Calu3 (cell line): Measurements from ENCODE around the gene C1QL3. TPM values are rescaled to one million over a fixed set of nuclear protein-coding genes. Genes with fewer than 3 reads are reported as not detected.

Experiments
- BruUV-seq: library from RNA; stranded (reverse); fragments of 400-500 nt; replicated peaks from 2 replicates; lab custom pipeline; 2021; lab: Mats Ljungman, UMichigan
- CTCF ChIA-PET: fragments of 300-600 bp; sonication (Branson Sonifier 250); formaldehyde crosslinking; loops from one replicate; lab custom pipeline; 2022; ENCODE audit warnings: antibody characterized with exemption; lab: Charles Lee
- DNase-seq: peaks from one replicate; pipeline ENCODE4 v3.0.0; 2022
- H3K27ac Mint-ChIP-seq: one replicate; pipeline ENCODE4 v1.8.0; 2022; ENCODE audit warnings: mixed read lengths; ENCODE audit not compliant: unreplicated experiment
- H3K27me3 Mint-ChIP-seq: one replicate; pipeline ENCODE4 v1.8.0; 2022; ENCODE audit warnings: mixed read lengths; ENCODE audit not compliant: unreplicated experiment
- H3K36me3 Mint-ChIP-seq: one replicate; pipeline ENCODE4 v1.8.0; 2022; ENCODE audit warnings: mild to moderate bottlenecking, moderate library complexity, mixed read lengths; ENCODE audit not compliant: insufficient read depth, unreplicated experiment
- H3K4me1 Mint-ChIP-seq: one replicate; pipeline ENCODE4 v1.8.0; 2022; ENCODE audit warnings: mild to moderate bottlenecking, low read depth, mixed read lengths; ENCODE audit not compliant: unreplicated experiment
- H3K4me3 Mint-ChIP-seq: one replicate; pipeline ENCODE4 v1.8.0; 2022; ENCODE audit warnings: mild to moderate bottlenecking, low read depth, moderate library complexity, mixed read lengths; ENCODE audit not compliant: unreplicated experiment
- H3K9me3 Mint-ChIP-seq: one replicate; pipeline ENCODE4 v1.8.0; 2022; ENCODE audit warnings: low read depth, mixed read lengths; ENCODE audit not compliant: unreplicated experiment
- intact Hi-C: fragments of 100-400 bp; cut with micrococcal nuclease; formaldehyde crosslinking; loops from one replicate; pipeline ENCODE4 v1.10.0; 2022; ENCODE audit not compliant: unreplicated experiment
- total RNA-seq: library from RNA; stranded (reverse); gene quantifications from 2 replicates; pipeline ENCODE4 v1.2.3, GENCODE V29; 2022
- TF ChIP-seq, protein P1 (sequence below): fragments of 200-600 bp; IDR thresholded peaks from one replicate; pipeline ENCODE4 v1.8.0; 2022; ENCODE audit warnings: antibody characterized with exemption; ENCODE audit not compliant: unreplicated experiment

The C1QL3 gene
- total RNA-seq, 1 experiment from 2014 or later, result not detected

DNA sequence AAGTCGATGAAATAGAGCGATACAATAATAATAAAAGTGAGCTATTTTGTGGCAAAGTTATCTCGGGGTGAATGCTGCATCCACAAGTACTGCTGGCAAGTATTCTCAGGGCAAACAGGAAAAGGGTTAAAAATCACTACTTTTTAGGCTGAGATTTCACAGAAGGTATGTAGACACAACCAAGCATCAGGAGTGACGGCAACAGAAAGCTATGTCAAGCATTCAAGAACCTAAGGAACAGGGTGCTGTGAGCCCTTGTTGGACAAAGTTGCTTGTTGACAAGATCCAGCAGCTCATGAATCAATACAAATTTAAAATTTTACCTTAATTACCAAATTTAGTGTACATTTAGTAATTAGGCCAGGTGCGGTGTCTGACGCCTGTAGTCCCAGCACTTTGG, 41.2 kb upstream of the C1QL3 start:
- intact Hi-C loops, result no loop called here
- Mint-ChIP-seq H3K9me3 (no peaks in the 10 kb centered on the region), H3K27me3 (no peaks in the 10 kb centered on the region), H3K4me1 (no peaks in the 10 kb centered on the region), H3K36me3 (no peaks in the 10 kb centered on the region), H3K27ac (no peak overlapping the region), H3K4me3 (no peak overlapping the region)
- BruUV-seq, result no TSS peak
- TF ChIP-seq, protein P1, sequence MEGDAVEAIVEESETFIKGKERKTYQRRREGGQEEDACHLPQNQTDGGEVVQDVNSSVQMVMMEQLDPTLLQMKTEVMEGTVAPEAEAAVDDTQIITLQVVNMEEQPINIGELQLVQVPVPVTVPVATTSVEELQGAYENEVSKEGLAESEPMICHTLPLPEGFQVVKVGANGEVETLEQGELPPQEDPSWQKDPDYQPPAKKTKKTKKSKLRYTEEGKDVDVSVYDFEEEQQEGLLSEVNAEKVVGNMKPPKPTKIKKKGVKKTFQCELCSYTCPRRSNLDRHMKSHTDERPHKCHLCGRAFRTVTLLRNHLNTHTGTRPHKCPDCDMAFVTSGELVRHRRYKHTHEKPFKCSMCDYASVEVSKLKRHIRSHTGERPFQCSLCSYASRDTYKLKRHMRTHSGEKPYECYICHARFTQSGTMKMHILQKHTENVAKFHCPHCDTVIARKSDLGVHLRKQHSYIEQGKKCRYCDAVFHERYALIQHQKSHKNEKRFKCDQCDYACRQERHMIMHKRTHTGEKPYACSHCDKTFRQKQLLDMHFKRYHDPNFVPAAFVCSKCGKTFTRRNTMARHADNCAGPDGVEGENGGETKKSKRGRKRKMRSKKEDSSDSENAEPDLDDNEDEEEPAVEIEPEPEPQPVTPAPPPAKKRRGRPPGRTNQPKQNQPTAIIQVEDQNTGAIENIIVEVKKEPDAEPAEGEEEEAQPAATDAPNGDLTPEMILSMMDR, result no peak
- CTCF ChIA-PET, result interaction anchor here (0.5 kb wide), 1 partner anchor 94 kb away, joined by 5 read pairs; no protein-coding TSS in a partner anchor
- no peak for DNase-seq

DNA sequence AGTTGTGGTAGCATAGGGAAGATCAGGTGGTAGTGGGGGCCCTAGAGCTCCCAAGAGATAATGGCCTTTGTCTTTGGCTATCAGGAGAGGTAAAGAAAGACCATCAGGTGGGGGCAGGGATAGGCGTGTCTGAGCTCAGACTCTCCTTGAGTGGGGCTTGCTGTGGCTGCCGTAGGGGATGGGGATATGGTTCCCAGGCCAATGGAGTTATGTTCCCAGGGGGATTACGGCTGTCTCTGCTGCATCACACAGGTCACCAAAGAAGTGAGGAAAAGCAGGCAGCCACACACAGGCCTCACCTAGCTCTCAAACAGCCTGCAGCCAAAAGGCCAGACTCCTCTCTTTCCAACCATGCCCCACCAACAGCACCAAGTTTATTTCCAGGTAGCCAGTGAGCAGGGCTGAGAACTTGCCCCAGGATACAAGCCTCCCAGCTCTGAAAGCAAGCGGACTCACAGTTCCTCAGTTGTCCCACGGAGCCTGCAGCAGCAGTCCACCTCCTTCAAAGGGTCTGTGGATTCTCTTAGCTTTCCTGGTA, 37.6 kb upstream of the C1QL3 start:
- CTCF ChIA-PET, result no interaction called here
- Mint-ChIP-seq H3K36me3 (no peaks in the 10 kb centered on the region), H3K9me3 (no peaks in the 10 kb centered on the region), H3K4me1 (no peaks in the 10 kb centered on the region), H3K27me3 (no peaks in the 10 kb centered on the region), H3K27ac (no peak overlapping the region), H3K4me3 (no peak overlapping the region)
- TF ChIP-seq, protein P1, result no peak
- no peak for DNase-seq
- BruUV-seq, result no TSS peak
- intact Hi-C loops, result no loop called here

DNA sequence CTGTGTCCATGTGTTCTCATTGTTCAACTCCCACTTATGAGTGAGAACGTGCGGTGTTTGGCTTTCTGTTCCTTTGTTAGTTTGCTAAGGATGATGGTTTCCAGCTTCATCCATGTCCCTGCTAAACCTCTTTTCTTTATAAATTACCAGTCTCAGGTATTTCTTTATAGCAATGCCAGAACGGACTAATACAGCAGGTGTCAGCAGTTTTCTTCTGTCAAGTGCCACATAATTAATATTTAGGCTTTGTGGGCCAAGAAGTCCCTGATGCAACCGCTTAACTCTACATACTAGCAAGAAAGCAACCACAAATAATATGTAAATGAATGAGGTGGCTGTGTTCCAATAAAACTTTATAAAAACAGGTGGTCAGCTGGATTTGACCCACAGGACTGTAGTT, 26.3 kb upstream of the C1QL3 start:
- Mint-ChIP-seq H3K27ac (no peak overlapping the region), H3K36me3 (no peaks in the 10 kb centered on the region), H3K27me3 (no peaks in the 10 kb centered on the region), H3K9me3 (no peaks in the 10 kb centered on the region), H3K4me1 (no peaks in the 10 kb centered on the region), H3K4me3 (no peak overlapping the region)
- TF ChIP-seq, protein P1, result no peak
- intact Hi-C loops, result loop anchor here (5.0 to 10.0 kb wide), 4 partner anchors 227 to 671 kb away; no protein-coding TSS in a partner anchor
- no TSS peak for BruUV-seq
- CTCF ChIA-PET, result no interaction called here
- no peak for DNase-seq

DNA sequence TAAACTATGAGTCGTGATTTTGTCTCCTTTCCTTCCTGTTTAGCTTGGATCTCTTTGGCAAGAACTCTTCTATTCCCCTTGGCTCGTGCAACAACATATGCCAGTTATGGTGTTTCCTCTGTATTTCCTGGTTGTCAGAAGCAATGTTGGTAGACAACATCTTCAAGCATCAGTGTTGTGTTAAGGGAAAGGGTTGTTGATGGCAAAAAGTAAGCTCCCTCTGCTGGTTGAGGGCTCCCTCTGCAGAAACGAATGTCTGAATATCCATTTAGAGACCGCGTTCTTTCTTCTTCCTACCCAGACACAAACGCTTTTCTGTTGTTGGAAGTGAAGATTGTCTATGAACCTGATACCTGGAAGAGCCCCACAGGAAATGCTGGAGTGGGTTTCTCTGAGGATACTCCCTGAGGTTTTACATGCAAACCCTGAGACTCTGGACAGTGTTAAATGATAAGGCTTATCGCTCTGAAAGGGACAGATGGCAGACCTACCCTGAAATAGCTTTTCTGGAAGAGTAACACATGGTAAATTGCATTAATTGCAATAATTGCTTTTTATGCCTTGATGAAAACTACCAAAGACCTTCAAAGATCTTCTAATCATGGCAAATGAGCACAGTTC, 23.5 kb upstream of the C1QL3 start:
- no peaks in the 10 kb centered on the region for H3K9me3 Mint-ChIP-seq
- CTCF ChIA-PET, result interaction anchor here (0.5 to 1.4 kb wide), 4 partner anchors 15 to 1278 kb away, joined by 3 to 4 read pairs (median 4); no protein-coding TSS in a partner anchor
- TF ChIP-seq, protein P1, result peak; percentile 38
- no peak overlapping the region for H3K4me3 Mint-ChIP-seq
- no peaks in the 10 kb centered on the region for H3K27me3 Mint-ChIP-seq
- no peaks in the 10 kb centered on the region for H3K4me1 Mint-ChIP-seq
- no peak overlapping the region for H3K27ac Mint-ChIP-seq
- intact Hi-C loops, result loop anchor here (5.0 to 10.0 kb wide), 4 partner anchors 230 to 668 kb away; no protein-coding TSS in a partner anchor
- no peaks in the 10 kb centered on the region for H3K36me3 Mint-ChIP-seq
- BruUV-seq, result no TSS peak
- DNase-seq, result peak; percentile 8
